GM12878 (cell line): ENCODE data around the gene SMPD1. TPM values are rescaled to one million over a fixed set of nuclear protein-coding genes. Genes with fewer than 3 reads are reported as not detected.

Source experiments
- ATAC-seq: fragments of 200-7000 bp; cut with Tn5 transposase; 3 replicates; pipeline ENCODE4 v1.9.1; 2020; ENCODE audit warnings: mild to moderate bottlenecking, moderate library complexity
- Bru-seq: library from RNA; stranded (reverse); fragments of 400-500 nt; gene quantifications from one replicate; lab custom pipeline; 2021; lab: Mats Ljungman, UMichigan
- BruChase-seq, 2 experiments: library from RNA; stranded (reverse); fragments of 400-500 nt; gene quantifications; one replicate each; lab custom pipeline; 2021; lab: Mats Ljungman, UMichigan
- BruUV-seq: library from RNA; stranded (reverse); fragments of 400-500 nt; replicated peaks from 2 replicates; lab custom pipeline; 2021; lab: Mats Ljungman, UMichigan
- CTCF ChIA-PET: fragments of 300-600 bp; sonication (Branson Sonifier 250); formaldehyde crosslinking; extraction: SDS; loops from one replicate; lab custom pipeline; 2021; ENCODE audit warnings: inconsistent platforms; lab: Yijun Ruan, JAX
- POLR2A ChIA-PET: fragments of 350-600 bp; formaldehyde crosslinking; extraction: SDS; loops from one replicate; lab custom pipeline; 2021; ENCODE audit warnings: inconsistent platforms; lab: Charles Lee
- RAD21 ChIA-PET: fragments of 300-600 bp; sonication (Branson Sonifier 250); formaldehyde crosslinking; loops from one replicate; lab custom pipeline; 2023; ENCODE audit warnings: antibody characterized with exemption; ENCODE audit not compliant: unreplicated experiment; lab: Charles Lee
- SMC1A ChIA-PET: fragments of 300-600 bp; sonication (Branson Sonifier 250); formaldehyde crosslinking; loops from one replicate; lab custom pipeline; 2023; ENCODE audit not compliant: unreplicated experiment, uncharacterized antibody; lab: Charles Lee
- DNase-seq: peaks from one replicate; pipeline ENCODE4 v3.0.0-alpha.2; 2011; ENCODE audit warnings: low read depth, low spot score
- FAIRE-seq: peaks from 3 replicates; lab custom pipeline; 2011; peaks lifted over from hg19 to GRCh38; lab: Jason Lieb, UNC
- H2AFZ ChIP-seq: 2 replicates; pipeline ENCODE4 v1.6.0; 2011; ENCODE audit warnings: low read depth, low read length, control low read depth; ENCODE audit not compliant: control insufficient read depth
- H3K27ac ChIP-seq: 2 replicates; pipeline ENCODE4 v1.5.1; 2011; ENCODE audit warnings: control low read depth; ENCODE audit not compliant: control insufficient read depth, insufficient read depth
- H3K27me3 ChIP-seq, 2 experiments: replicated peaks in 1 of 2; 2 replicates each; pipeline versions ENCODE4 v1.6.0 to v1.6.1; 2011; ENCODE audit warnings: low read length in 1 of 2; ENCODE audit not compliant: control insufficient read depth in 2 of 2, insufficient read depth in 2 of 2
- H3K36me3 ChIP-seq, 2 experiments: 2 replicates each; pipeline ENCODE4 v1.5.1; 2011; ENCODE audit warnings: low read length in 1 of 2; ENCODE audit not compliant: control insufficient read depth in 2 of 2, insufficient read depth in 2 of 2
- H3K4me1 ChIP-seq: 2 replicates; pipeline ENCODE4 v1.6.1; 2011; ENCODE audit warnings: mild to moderate bottlenecking, low read length, moderate library complexity, mixed read lengths; ENCODE audit not compliant: control insufficient read depth, insufficient read depth
- H3K4me2 ChIP-seq: 2 replicates; pipeline ENCODE4 v1.6.0; 2011; ENCODE audit warnings: control low read depth; ENCODE audit not compliant: control insufficient read depth, insufficient read depth
- H3K4me3 ChIP-seq: fragments of 200-600 bp; sonication (generic); 2 replicates; pipeline ENCODE4 v1.5.1; 2016
- H3K79me2 ChIP-seq: 2 replicates; pipeline ENCODE4 v1.6.0; 2011; ENCODE audit warnings: low read length; ENCODE audit not compliant: control insufficient read depth, insufficient read depth
- H3K9ac ChIP-seq: 2 replicates; pipeline ENCODE4 v1.8.0; 2011; ENCODE audit warnings: low read length, control low read depth, mixed read lengths; ENCODE audit not compliant: control insufficient read depth, insufficient read depth
- H3K9me3 ChIP-seq: replicated peaks from 3 replicates; pipeline ENCODE4 v1.5.1; 2011; ENCODE audit warnings: mild to moderate bottlenecking, low read length; ENCODE audit not compliant: control insufficient read depth, insufficient read depth
- H4K20me1 ChIP-seq: 2 replicates; pipeline ENCODE4 v1.6.0; 2011; ENCODE audit not compliant: control insufficient read depth, insufficient read depth
- GABPA ChIP-seq: IDR thresholded peaks from 2 replicates; pipeline ENCODE4 v1.6.1; 2014; ENCODE audit warnings: antibody characterized with exemption, low read depth, mild to moderate bottlenecking, inconsistent platforms
- POLR2AphosphoS5 ChIP-seq: IDR thresholded peaks from 2 replicates; pipeline ENCODE4 v1.6.1; 2011; ENCODE audit warnings: mild to moderate bottlenecking, low read length, inconsistent platforms
- RAD51 ChIP-seq: fragments of 450-650 bp; IDR thresholded peaks from 2 replicates; pipeline ENCODE4 v1.6.1; 2016; ENCODE audit warnings: moderate library complexity, mild to moderate bottlenecking, inconsistent platforms
- RUNX3 ChIP-seq: IDR thresholded peaks from 2 replicates; pipeline ENCODE4 v1.6.1; 2012; ENCODE audit warnings: low read length, inconsistent platforms
- TARDBP ChIP-seq: IDR thresholded peaks from 2 replicates; pipeline ENCODE4 v1.6.1; 2016; ENCODE audit warnings: borderline replicate concordance
- ZNF687 ChIP-seq: fragments of 450-650 bp; IDR thresholded peaks from 2 replicates; pipeline ENCODE4 v1.6.1; 2017; ENCODE audit warnings: mild to moderate bottlenecking, moderate library complexity
- WGBS: methylation state at CpG from one replicate; pipeline ENCODE4 v1.1.6; 2016; ENCODE audit warnings: low lambda C conversion rate; ENCODE audit not compliant: insufficient replicate concordance, insufficient coverage; ENCODE audit errors: missing lambda C conversion rate; 5-methylcytosine and 5-hydroxymethylcytosine counted together
- in situ Hi-C: fragments of 300-500 bp; cut with MboI; formaldehyde crosslinking; loops from 9 replicates; pipeline ENCODE4 v1.14.3; 2018; ENCODE audit warnings: mixed read lengths
- intact Hi-C: fragments of 100-400 bp; cut with micrococcal nuclease; formaldehyde crosslinking; loops from one replicate; pipeline ENCODE4 v1.14.2; 2022; ENCODE audit not compliant: unreplicated experiment
- long read RNA-seq, 2 experiments: library from polyadenylated mRNA; unstranded; transcript quantifications; one replicate each; pipeline ENCODE4 v2.0.0, GENCODE V29; 2019 to 2020
- polyA minus RNA-seq, 3 experiments: library from RNA; depleted of rRNA, polyadenylated mRNA; stranded (reverse); fragments of >200 nt; gene quantifications; 2 replicates each; pipeline ENCODE4 v1.2.3, GENCODE V29; 2011
- polyA plus RNA-seq, 11 experiments: library from polyadenylated mRNA; depleted of rRNA in 4 of 11; unstranded in 6 of 11; stranded (reverse) in 5 of 11; fragments of >200 nt; fragmentation: Nextera tagmentation in 4 of 11; fragmentation: Illumina TruSeq in 1 of 11; extraction: Ambion mirVana in 4 of 11; extraction: Trizol in 1 of 11; gene quantifications; 1 replicate in 1 of 11; 2 replicates in 10 of 11; pipeline versions ENCODE4 v1.2.1 to v1.2.3, GENCODE V29; 2011 to 2016; ENCODE audit warnings: inconsistent platforms in 2 of 11, missing spikeins in 2 of 11, low read depth in 1 of 11
- total RNA-seq, 4 experiments: library from RNA; depleted of rRNA in 3 of 4; stranded (reverse); fragments of >200 nt in 3 of 4; fragmentation: Illumina TruSeq in 1 of 4; extraction: Trizol in 1 of 4; gene quantifications; 2 replicates each; pipeline versions ENCODE4 v1.2.1 to v1.2.3, GENCODE V29; 2013 to 2021
- TF ChIP-seq, protein P1 (sequence below), 3 experiments: IDR thresholded peaks in 2 of 3; conservative IDR thresholded peaks in 1 of 3; 2 replicates each; pipeline ENCODE4 v1.5.1; 2011; ENCODE audit warnings: low read depth in 3 of 3, low read length in 3 of 3, mild to moderate bottlenecking in 3 of 3, control low read depth in 2 of 3, moderate library complexity in 2 of 3, inconsistent platforms in 1 of 3, mixed read lengths in 1 of 3; ENCODE audit not compliant: control insufficient read depth in 2 of 3, insufficient read depth in 1 of 3; ENCODE audit errors: extremely low read depth in 1 of 3
- TF ChIP-seq, protein P2 (sequence below): fragments of 450-650 bp; conservative IDR thresholded peaks from 2 replicates; pipeline ENCODE4 v1.6.1; 2017; ENCODE audit warnings: mild to moderate bottlenecking, moderate library complexity

SMPD1 gene
- total RNA-seq (2013; cell fraction: nucleolus; rRNA removed): 7.2 and 9.9 TPM in 2 replicates
- 5.4 and 5.5 TPM in 2 replicates for total RNA-seq (2014; rRNA removed)
- total RNA-seq (2014; rRNA removed; fragmentation: Illumina TruSeq; extraction: Trizol): 4.0 and 4.1 TPM in 2 replicates
- total RNA-seq (2021): 11.1 and 13.7 TPM in 2 replicates
- polyA plus RNA-seq (2011; ENCODE audit: low read depth): 16.6 TPM
- 2.7 and 4.8 TPM in 2 replicates for polyA plus RNA-seq (2011; rRNA removed)
- polyA plus RNA-seq (2011; cell fraction: cytosol; rRNA removed): 9.1 and 10.4 TPM in 2 replicates
- polyA plus RNA-seq (2011; cell fraction: nucleus; rRNA removed): 10.4 and 11.0 TPM in 2 replicates
- 8.5 and 11.6 TPM in 2 replicates for polyA plus RNA-seq (2012)
- polyA plus RNA-seq (2014; fragmentation: Illumina TruSeq; extraction: Trizol): 6.0 and 6.9 TPM in 2 replicates
- polyA plus RNA-seq (2014; fragmentation: Nextera tagmentation; extraction: Ambion mirVana): 1 to 10 TPM; 1.4 to 3.8 TPM
- polyA plus RNA-seq (2014; rRNA removed): 8.6 and 9.5 TPM in 2 replicates
- 1 to 10 TPM; 8.7 to 9.0 TPM for polyA plus RNA-seq (2016; fragmentation: Nextera tagmentation; extraction: Ambion mirVana)
- polyA minus RNA-seq (2011; rRNA and poly(A)+ RNA removed): 3.9 and 7.3 TPM in 2 replicates
- 3.6 and 4.5 TPM in 2 replicates for polyA minus RNA-seq (2011; cell fraction: cytosol; rRNA and poly(A)+ RNA removed)
- 3.4 and 5.4 TPM in 2 replicates for polyA minus RNA-seq (2011; cell fraction: nucleus; rRNA and poly(A)+ RNA removed)
- Bru-seq, nascent RNA: percentile 56 among the genes with signal in this experiment
- percentile 60 among the genes with signal in this experiment for BruChase-seq, experiment 1, labeled RNA remaining after a 6-hour chase
- percentile 57 among the genes with signal in this experiment for BruChase-seq, experiment 2, labeled RNA remaining after a 2-hour chase
- long read RNA-seq, experiment 1, partial matches to known transcripts: 0 of 2 reads
- long read RNA-seq, experiment 1, other reads (novel, unspliced or antisense): 2 of 2 reads
- long read RNA-seq, experiment 2, partial matches to known transcripts: 1 of 1 reads
- long read RNA-seq, experiment 2, other reads (novel, unspliced or antisense): 0 of 1 reads

DNA sequence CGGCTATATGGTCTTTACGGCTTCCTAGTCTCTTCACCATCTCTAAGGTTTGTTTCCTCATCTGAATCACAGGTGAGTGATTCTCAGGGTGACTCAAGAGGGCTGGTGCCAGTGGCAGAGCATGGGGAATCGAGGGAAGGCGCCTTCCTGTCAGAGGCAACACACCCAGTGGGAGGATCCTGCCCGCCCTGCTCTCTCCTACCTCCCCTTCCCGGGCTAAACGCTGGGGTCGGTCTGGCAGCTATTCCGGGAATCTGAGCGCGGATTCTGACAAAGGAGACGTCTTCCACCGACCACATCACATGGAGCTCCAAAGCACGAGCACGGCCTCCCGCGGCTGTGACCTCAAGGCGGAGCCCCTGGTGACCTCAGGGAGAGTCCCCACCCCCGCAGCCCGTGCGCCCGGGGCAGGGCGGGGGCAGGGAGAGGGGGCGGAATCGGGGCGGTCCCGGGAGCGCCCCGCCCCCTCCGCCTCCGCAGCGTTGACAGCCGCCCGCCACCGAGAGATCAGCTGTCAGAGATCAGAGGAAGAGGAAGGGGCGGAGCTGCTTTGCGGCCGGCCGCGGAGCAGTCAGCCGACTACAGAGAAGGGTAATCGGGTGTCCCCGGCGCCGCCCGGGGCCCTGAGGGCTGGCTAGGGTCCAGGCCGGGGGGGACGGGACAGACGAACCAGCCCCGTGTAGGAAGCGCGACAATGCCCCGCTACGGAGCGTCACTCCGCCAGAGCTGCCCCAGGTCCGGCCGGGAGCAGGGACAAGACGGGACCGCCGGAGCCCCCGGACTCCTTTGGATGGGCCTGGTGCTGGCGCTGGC lies at the start of gene SMPD1:
TSS of gene SMPD1 (plus strand) at position 570 of the 813 bp plus-strand sequence. CDS start at position 695, 125 bp downstream.
- ATAC-seq (peak; percentile 98), DNase-seq (peak; percentile 66), FAIRE-seq (peak; percentile 83)
- intact Hi-C loops: loop anchor here (10.0 kb wide), 1 partner anchor 215 kb away; the partner anchor contains the start of genes ILK and RRP8
- Histone ChIP-seq H3K9ac (peak within 1 kb of the TSS; percentile 83), H3K27ac (peak within 1 kb of the TSS; percentile 64), H3K27me3 (no peaks in the 10 kb centered on the region), H3K4me1 (peaks cover 6% of the 10 kb centered on the region), H3K4me2 (peak within 1 kb of the TSS; percentile 93), H3K9me3 (no peaks in the 10 kb centered on the region), H2AFZ (peak within 1 kb of the TSS; percentile 97), H4K20me1 (no peaks in the 10 kb centered on the region), H3K79me2 (no peaks in the 10 kb centered on the region), H3K36me3 (no peaks in the 10 kb centered on the region), H3K4me3 (peak within 1 kb of the TSS; percentile 90)
- in situ Hi-C loops: loop anchor here (10.0 kb wide), 1 partner anchor 285 kb away; no protein-coding TSS in a partner anchor
- BruUV-seq: no TSS peak
- WGBS: 1% methylated on average over 50 of the region's 63 CpGs
- ChIA-PET RAD21 (interaction anchor here (0.8 to 2.5 kb wide), 13 partner anchors 11 to 357 kb away, joined by 3 to 16 read pairs (median 4); partner anchors contain the start of genes ARFIP2, HPX, MRPL17 and TIMM10B), POLR2A (interaction anchor here (0.8 to 3.6 kb wide), 10 partner anchors 10 to 229 kb away, joined by 3 to 21 read pairs (median 4); partner anchors contain the start of genes ARFIP2, TIMM10B, TPP1 and TRIM3), CTCF (interaction anchor here (0.8 to 4.2 kb wide), 8 partner anchors 9 to 115 kb away, joined by 3 to 22 read pairs (median 6); no protein-coding TSS in a partner anchor), SMC1A (interaction anchor here (0.9 to 3.1 kb wide), 5 partner anchors 11 to 67 kb away, joined by 3 to 19 read pairs (median 4); no protein-coding TSS in a partner anchor)
- TF ChIP-seq TARDBP (peak; percentile 6; the same call in 1 of the 2 replicates), ZNF687 (peak; percentile 86), POLR2AphosphoS5 (peak; percentile 55; the same call in 1 of the 2 replicates), GABPA (peak; percentile 70), RUNX3 (peak; percentile 86), RAD51 (peak; percentile 48; the same call in 1 of the 2 replicates)
- TF ChIP-seq, protein P1, sequence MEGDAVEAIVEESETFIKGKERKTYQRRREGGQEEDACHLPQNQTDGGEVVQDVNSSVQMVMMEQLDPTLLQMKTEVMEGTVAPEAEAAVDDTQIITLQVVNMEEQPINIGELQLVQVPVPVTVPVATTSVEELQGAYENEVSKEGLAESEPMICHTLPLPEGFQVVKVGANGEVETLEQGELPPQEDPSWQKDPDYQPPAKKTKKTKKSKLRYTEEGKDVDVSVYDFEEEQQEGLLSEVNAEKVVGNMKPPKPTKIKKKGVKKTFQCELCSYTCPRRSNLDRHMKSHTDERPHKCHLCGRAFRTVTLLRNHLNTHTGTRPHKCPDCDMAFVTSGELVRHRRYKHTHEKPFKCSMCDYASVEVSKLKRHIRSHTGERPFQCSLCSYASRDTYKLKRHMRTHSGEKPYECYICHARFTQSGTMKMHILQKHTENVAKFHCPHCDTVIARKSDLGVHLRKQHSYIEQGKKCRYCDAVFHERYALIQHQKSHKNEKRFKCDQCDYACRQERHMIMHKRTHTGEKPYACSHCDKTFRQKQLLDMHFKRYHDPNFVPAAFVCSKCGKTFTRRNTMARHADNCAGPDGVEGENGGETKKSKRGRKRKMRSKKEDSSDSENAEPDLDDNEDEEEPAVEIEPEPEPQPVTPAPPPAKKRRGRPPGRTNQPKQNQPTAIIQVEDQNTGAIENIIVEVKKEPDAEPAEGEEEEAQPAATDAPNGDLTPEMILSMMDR (IDR thresholded peaks at IDR 0.05 in 2 of 3, conservative IDR thresholded peaks at IDR 0.05 in 1 of 3; ENCODE audit: control insufficient read depth in 2 of 3, extremely low read depth in 1 of 3, insufficient read depth in 1 of 3, low read depth in 3 of 3, low read length in 3 of 3): no peak
- TF ChIP-seq, protein P2, sequence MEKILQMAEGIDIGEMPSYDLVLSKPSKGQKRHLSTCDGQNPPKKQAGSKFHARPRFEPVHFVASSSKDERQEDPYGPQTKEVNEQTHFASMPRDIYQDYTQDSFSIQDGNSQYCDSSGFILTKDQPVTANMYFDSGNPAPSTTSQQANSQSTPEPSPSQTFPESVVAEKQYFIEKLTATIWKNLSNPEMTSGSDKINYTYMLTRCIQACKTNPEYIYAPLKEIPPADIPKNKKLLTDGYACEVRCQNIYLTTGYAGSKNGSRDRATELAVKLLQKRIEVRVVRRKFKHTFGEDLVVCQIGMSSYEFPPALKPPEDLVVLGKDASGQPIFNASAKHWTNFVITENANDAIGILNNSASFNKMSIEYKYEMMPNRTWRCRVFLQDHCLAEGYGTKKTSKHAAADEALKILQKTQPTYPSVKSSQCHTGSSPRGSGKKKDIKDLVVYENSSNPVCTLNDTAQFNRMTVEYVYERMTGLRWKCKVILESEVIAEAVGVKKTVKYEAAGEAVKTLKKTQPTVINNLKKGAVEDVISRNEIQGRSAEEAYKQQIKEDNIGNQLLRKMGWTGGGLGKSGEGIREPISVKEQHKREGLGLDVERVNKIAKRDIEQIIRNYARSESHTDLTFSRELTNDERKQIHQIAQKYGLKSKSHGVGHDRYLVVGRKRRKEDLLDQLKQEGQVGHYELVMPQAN: peak; percentile 60
